A549 (cell line): Measurements from ENCODE around the gene HAX1. TPM values are rescaled to one million over a fixed set of nuclear protein-coding genes. Genes with fewer than 3 reads are reported as not detected.

Experiments
- ATAC-seq, 2 experiments: fragments of 200-7000 bp in 1 of 2; fragments of >200 bp in 1 of 2; cut with Nextera tagmentation in 1 of 2; cut with Tn5 transposase in 1 of 2; 3 replicates each; pipeline versions ENCODE4 v1.8.0 to v1.9.1; 2018 to 2020; ENCODE audit warnings: mild to moderate bottlenecking in 1 of 2, moderate library complexity in 1 of 2
- CTCF ChIA-PET: fragments of 300-600 bp; sonication (Branson Sonifier 250); formaldehyde crosslinking; extraction: SDS; loops from one replicate; lab custom pipeline; 2021; ENCODE audit warnings: antibody characterized with exemption, inconsistent platforms; lab: Yijun Ruan, JAX
- POLR2A ChIA-PET: fragments of 350-600 bp; formaldehyde crosslinking; extraction: SDS; loops from one replicate; lab custom pipeline; 2021; ENCODE audit warnings: antibody characterized with exemption, inconsistent platforms; lab: Yijun Ruan, JAX
- DNase-seq, 2 experiments: peaks; one replicate each; pipeline versions ENCODE4 v3.0.0 to v3.0.0-alpha.2; 2011 to 2016; ENCODE audit warnings: low read depth in 1 of 2, low spot score in 1 of 2
- FAIRE-seq: peaks from 2 replicates; lab custom pipeline; 2011; peaks lifted over from hg19 to GRCh38; lab: Jason Lieb, UNC
- H3K27ac ChIP-seq, 2 experiments: fragments of >200 bp; sonication (Bioruptor Twin); formaldehyde crosslinking; 3 replicates each; pipeline ENCODE4 v1.5.1; 2016 to 2017
- H3K4me1 ChIP-seq: fragments of >200 bp; sonication (Bioruptor Twin); formaldehyde crosslinking; 3 replicates; pipeline ENCODE4 v1.6.1; 2016
- H3K4me2 ChIP-seq: fragments of >200 bp; sonication (Bioruptor Twin); formaldehyde crosslinking; 3 replicates; pipeline ENCODE4 v1.6.1; 2016
- H3K4me3 ChIP-seq: fragments of >200 bp; sonication (Bioruptor Twin); formaldehyde crosslinking; 3 replicates; pipeline ENCODE4 v1.5.1; 2016
- H3K9me3 ChIP-seq: fragments of >200 bp; sonication (Bioruptor Twin); formaldehyde crosslinking; 3 replicates; pipeline ENCODE4 v1.6.1; 2016
- BCL3 ChIP-seq: fragments of >200 bp; sonication (Bioruptor Twin); formaldehyde crosslinking; IDR thresholded peaks from 3 replicates; pipeline ENCODE4 v1.6.1; 2016
- CBX8 ChIP-seq: fragments of 200-600 bp; sonication (generic); IDR thresholded peaks from 2 replicates; pipeline ENCODE4 v1.6.1; 2016
- CEBPB ChIP-seq, 2 experiments: fragments of >200 bp in 1 of 2; sonication (Bioruptor Twin) in 1 of 2; formaldehyde crosslinking in 1 of 2; IDR thresholded peaks; 2 replicates each; pipeline ENCODE4 v1.6.1; 2012 to 2016
- CHD2 ChIP-seq: fragments of 150-350 bp; IDR thresholded peaks from 2 replicates; pipeline ENCODE4 v1.6.1; 2014; ENCODE audit warnings: low read length; ENCODE audit not compliant: partially characterized antibody
- EHMT2 ChIP-seq: fragments of 200-600 bp; sonication (generic); IDR thresholded peaks from 2 replicates; pipeline ENCODE4 v1.6.1; 2016; ENCODE audit warnings: antibody characterized with exemption, low read depth, mild to moderate bottlenecking, moderate library complexity
- FOSL2 ChIP-seq, 2 experiments: fragments of 450-650 bp in 1 of 2; fragments of >200 bp in 1 of 2; sonication (Bioruptor Twin) in 1 of 2; formaldehyde crosslinking; IDR thresholded peaks; 2 replicates each; pipeline versions ENCODE4 v1.5.0 to v1.6.1; 2016 to 2020; ENCODE audit warnings: mild to moderate bottlenecking in 1 of 2, moderate library complexity in 1 of 2
- FOXS1 ChIP-seq: fragments of 250-450 bp; sonication (Bioruptor Pico); IDR thresholded peaks from 2 replicates; pipeline ENCODE4 v1.5.0; 2020; ENCODE audit warnings: mild to moderate bottlenecking, moderate library complexity
- HOXB5 ChIP-seq: fragments of 250-450 bp; sonication (Bioruptor Pico); IDR thresholded peaks from 2 replicates; pipeline ENCODE4 v1.5.0; 2020; ENCODE audit warnings: mild to moderate bottlenecking, moderate library complexity
- KDM1A ChIP-seq: fragments of 200-600 bp; sonication (generic); IDR thresholded peaks from 2 replicates; pipeline ENCODE4 v1.6.1; 2016; ENCODE audit warnings: low read depth, mild to moderate bottlenecking
- KDM5A ChIP-seq: fragments of 200-600 bp; sonication (generic); IDR thresholded peaks from 2 replicates; pipeline ENCODE4 v1.6.1; 2016; ENCODE audit warnings: antibody characterized with exemption, mild to moderate bottlenecking
- MYC ChIP-seq: IDR thresholded peaks from 2 replicates; pipeline ENCODE4 v1.6.1; 2012; ENCODE audit warnings: mild to moderate bottlenecking, inconsistent platforms, low read length, improper control_type of control experiment, borderline replicate concordance
- NFE2L2 ChIP-seq: fragments of 150-350 bp; conservative IDR thresholded peaks from 2 replicates; pipeline ENCODE4 v1.6.1; 2014; ENCODE audit warnings: low read length
- PHF8 ChIP-seq: fragments of 200-600 bp; sonication (generic); IDR thresholded peaks from 2 replicates; pipeline ENCODE4 v1.6.1; 2016; ENCODE audit warnings: low read depth, mild to moderate bottlenecking, antibody characterized with exemption, moderate library complexity, borderline replicate concordance
- POLR2A ChIP-seq: IDR thresholded peaks from 2 replicates; pipeline ENCODE4 v1.6.1; 2012; ENCODE audit warnings: mild to moderate bottlenecking, low read length
- POLR2AphosphoS2 ChIP-seq: conservative IDR thresholded peaks from 2 replicates; pipeline ENCODE4 v1.6.1; 2012; ENCODE audit warnings: low read length, improper control_type of control experiment, inconsistent platforms
- RAD21 ChIP-seq, 2 experiments: fragments of >200 bp in 1 of 2; sonication (Bioruptor Twin) in 1 of 2; formaldehyde crosslinking in 1 of 2; IDR thresholded peaks in 1 of 2; conservative IDR thresholded peaks in 1 of 2; 2 replicates in 1 of 2; 3 replicates in 1 of 2; pipeline ENCODE4 v1.6.1; 2012 to 2018; ENCODE audit warnings: inconsistent platforms in 1 of 2
- RARB ChIP-seq: fragments of 250-450 bp; sonication (Bioruptor Pico); IDR thresholded peaks from 2 replicates; pipeline ENCODE4 v1.8.0; 2021; ENCODE audit warnings: mild to moderate bottlenecking, moderate library complexity
- RCOR1 ChIP-seq: fragments of 150-350 bp; IDR thresholded peaks from 2 replicates; pipeline ENCODE4 v1.6.1; 2014; ENCODE audit warnings: antibody characterized with exemption, low read length, low read depth
- SREBF2 ChIP-seq: fragments of 450-650 bp; IDR thresholded peaks from 2 replicates; pipeline ENCODE4 v1.6.1; 2014; ENCODE audit warnings: mild to moderate bottlenecking, moderate library complexity
- USF2 ChIP-seq: fragments of 450-650 bp; IDR thresholded peaks from 2 replicates; pipeline ENCODE4 v1.6.1; 2014; ENCODE audit warnings: antibody characterized with exemption
- WGBS: methylation state at CpG from one replicate; pipeline ENCODE4 v1.1.6; 2017; ENCODE audit errors: missing lambda C conversion rate; 5-methylcytosine and 5-hydroxymethylcytosine counted together
- polyA plus RNA-seq, 4 experiments: library from polyadenylated mRNA; depleted of rRNA in 3 of 4; stranded (reverse); fragments of >200 nt; fragmentation: RNase III in 1 of 4; extraction: RNeasy Plus Mini Kit Qiagen cat#74134 plus additional on column Dnase treatment in 1 of 4; gene quantifications; 2 replicates in 3 of 4; 3 replicates in 1 of 4; pipeline ENCODE4 v1.2.3, GENCODE V29; 2011 to 2017
- TF ChIP-seq, protein P1 (sequence below): fragments of 150-350 bp; IDR thresholded peaks from 2 replicates; pipeline ENCODE4 v1.6.1; 2014; ENCODE audit warnings: low read depth, mild to moderate bottlenecking, low read length
- TF ChIP-seq, protein P2 (sequence below): fragments of >200 bp; sonication (Bioruptor Twin); formaldehyde crosslinking; IDR thresholded peaks from 3 replicates; pipeline ENCODE4 v1.5.1; 2016
- TF ChIP-seq, protein P3 (sequence below): IDR thresholded peaks from 2 replicates; pipeline ENCODE4 v1.6.1; 2012

The HAX1 gene
- polyA plus RNA-seq, 2 of the 4 experiments (the other 2 are of a cell fraction) = 78.4 to 123 TPM

DNA sequence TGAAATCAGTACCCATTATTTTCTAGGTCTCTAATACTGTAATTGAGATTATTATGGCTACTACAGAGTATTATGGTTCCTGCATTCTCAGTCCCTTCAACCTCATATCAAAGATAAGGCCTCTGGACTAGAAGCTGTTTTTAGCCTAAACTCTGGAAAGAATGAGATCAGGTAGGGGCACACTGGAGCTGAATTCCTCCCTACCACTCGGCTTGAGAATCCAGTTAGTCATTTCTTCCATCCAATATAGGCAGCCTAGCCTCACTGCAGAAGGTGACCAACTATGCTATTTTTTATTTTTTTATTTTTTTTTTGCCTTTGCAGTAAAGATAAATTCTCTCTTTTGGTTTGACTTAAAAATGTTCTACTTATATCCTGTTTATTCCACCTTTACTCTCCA, 8.0 kb upstream of the HAX1 start:
- TF ChIP-seq POLR2AphosphoS2 (no peak), POLR2A (no peak), KDM5A (no peak)
- TF ChIP-seq, protein P1, sequence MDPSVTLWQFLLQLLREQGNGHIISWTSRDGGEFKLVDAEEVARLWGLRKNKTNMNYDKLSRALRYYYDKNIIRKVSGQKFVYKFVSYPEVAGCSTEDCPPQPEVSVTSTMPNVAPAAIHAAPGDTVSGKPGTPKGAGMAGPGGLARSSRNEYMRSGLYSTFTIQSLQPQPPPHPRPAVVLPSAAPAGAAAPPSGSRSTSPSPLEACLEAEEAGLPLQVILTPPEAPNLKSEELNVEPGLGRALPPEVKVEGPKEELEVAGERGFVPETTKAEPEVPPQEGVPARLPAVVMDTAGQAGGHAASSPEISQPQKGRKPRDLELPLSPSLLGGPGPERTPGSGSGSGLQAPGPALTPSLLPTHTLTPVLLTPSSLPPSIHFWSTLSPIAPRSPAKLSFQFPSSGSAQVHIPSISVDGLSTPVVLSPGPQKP = no peak
- TF ChIP-seq, protein P2, sequence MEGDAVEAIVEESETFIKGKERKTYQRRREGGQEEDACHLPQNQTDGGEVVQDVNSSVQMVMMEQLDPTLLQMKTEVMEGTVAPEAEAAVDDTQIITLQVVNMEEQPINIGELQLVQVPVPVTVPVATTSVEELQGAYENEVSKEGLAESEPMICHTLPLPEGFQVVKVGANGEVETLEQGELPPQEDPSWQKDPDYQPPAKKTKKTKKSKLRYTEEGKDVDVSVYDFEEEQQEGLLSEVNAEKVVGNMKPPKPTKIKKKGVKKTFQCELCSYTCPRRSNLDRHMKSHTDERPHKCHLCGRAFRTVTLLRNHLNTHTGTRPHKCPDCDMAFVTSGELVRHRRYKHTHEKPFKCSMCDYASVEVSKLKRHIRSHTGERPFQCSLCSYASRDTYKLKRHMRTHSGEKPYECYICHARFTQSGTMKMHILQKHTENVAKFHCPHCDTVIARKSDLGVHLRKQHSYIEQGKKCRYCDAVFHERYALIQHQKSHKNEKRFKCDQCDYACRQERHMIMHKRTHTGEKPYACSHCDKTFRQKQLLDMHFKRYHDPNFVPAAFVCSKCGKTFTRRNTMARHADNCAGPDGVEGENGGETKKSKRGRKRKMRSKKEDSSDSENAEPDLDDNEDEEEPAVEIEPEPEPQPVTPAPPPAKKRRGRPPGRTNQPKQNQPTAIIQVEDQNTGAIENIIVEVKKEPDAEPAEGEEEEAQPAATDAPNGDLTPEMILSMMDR = no peak
- H3K4me1 ChIP-seq = no peaks in the 10 kb centered on the region
- no peak overlapping the region for H3K4me2 ChIP-seq
- H3K9me3 ChIP-seq = no peaks in the 10 kb centered on the region
- ChIA-PET CTCF (interaction anchor here (0.7 to 3.4 kb wide), 4 partner anchors 7 to 26 kb away, joined by 3 to 15 read pairs (median 6); partner anchors contain the start of gene HAX1), POLR2A (interaction anchor here (0.7 to 1.7 kb wide), 2 partner anchors 82 to 274 kb away, joined by 3 to 5 read pairs; partner anchors contain the start of gene RPS27)
- no peak overlapping the region for H3K4me3 ChIP-seq
- H3K27ac ChIP-seq = no peak overlapping the region
- ATAC-seq (no peak), FAIRE-seq (no peak), DNase-seq (no peak)
- WGBS = 81% methylated on average over 1 of the region's 1 CpG

DNA sequence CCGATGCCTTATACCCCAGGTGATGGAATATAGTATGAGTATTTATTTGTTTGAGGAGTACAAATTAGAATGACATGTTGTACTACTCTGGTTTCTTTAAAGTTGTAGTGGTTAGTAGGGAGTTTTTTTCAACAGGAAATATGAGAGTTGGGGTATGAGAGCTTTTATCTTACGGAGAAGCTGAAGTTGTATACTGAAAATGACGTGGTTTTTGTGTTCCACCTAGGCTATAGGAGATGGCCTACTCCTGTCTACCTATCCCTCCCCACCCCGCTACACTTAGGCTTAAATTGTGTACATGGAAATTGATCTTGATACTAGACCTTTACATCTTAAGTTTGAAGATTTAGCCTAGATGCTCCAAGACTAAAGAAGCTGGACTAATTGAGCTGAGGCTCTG, 6.8 kb upstream of the HAX1 start:
- H3K4me2 ChIP-seq = no peak overlapping the region
- WGBS = 79% methylated on average over 4 of the region's 4 CpGs
- DNase-seq = no peak
- TF ChIP-seq POLR2AphosphoS2 (no peak), HOXB5 (no peak), RAD21 (conservative IDR thresholded peaks at IDR 0.05 in 1 of 2, IDR thresholded peaks at IDR 0.05 in 1 of 2) (no peak), FOSL2 (IDR thresholded peaks at IDR 0.05) (no peak), FOSL2 (CRISPR knock-in tag; IDR thresholded peaks at IDR 0.05) (no peak), CHD2 (no peak), RCOR1 (no peak), EHMT2 (no peak), BCL3 (no peak), FOXS1 (no peak)
- TF ChIP-seq, protein P1 = no peak
- TF ChIP-seq, protein P3, sequence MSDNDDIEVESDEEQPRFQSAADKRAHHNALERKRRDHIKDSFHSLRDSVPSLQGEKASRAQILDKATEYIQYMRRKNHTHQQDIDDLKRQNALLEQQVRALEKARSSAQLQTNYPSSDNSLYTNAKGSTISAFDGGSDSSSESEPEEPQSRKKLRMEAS = no peak
- H3K9me3 ChIP-seq = no peaks in the 10 kb centered on the region
- ChIA-PET POLR2A (no interaction called here), CTCF (interaction anchor here (0.8 to 2.8 kb wide), 4 partner anchors 10 to 351 kb away, joined by 3 to 10 read pairs (median 6); partner anchors contain the start of gene RPS27)
- no peak for ATAC-seq
- no peak overlapping the region for H3K4me3 ChIP-seq
- no peaks in the 10 kb centered on the region for H3K4me1 ChIP-seq
- no peak overlapping the region for H3K27ac ChIP-seq
- no peak for FAIRE-seq

DNA sequence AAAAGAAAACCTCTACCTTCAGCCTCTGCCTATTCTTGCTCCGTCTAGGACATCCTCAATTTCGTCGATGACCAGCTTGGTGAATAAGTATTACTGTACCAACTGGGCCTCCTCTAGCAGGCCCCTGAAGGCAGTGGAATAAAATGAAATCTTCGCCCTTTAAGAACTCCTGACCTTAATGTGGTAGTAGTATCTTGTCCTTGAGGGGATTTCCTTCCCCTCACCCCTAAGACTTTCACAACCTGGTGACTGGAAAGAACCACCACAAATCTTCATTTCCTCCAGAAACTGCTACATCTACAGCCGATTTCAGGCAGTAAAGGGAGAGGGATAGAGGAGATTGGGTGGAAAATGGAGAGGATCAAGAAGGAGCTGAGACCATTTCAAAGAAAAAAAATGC, 1.6 kb upstream of the HAX1 start:
- FAIRE-seq (no peak), DNase-seq (no peak), ATAC-seq (no peak)
- peaks cover 15% of the 10 kb centered on the region for H3K4me1 ChIP-seq
- TF ChIP-seq SREBF2 = no peak
- no peak for TF ChIP-seq RARB (CRISPR knock-in tag)
- no peak for TF ChIP-seq CEBPB (IDR thresholded peaks at IDR 0.05)
- no peak for TF ChIP-seq CBX8
- no peak for TF ChIP-seq RCOR1
- TF ChIP-seq, protein P3 = no peak
- TF ChIP-seq USF2 = no peak
- TF ChIP-seq PHF8 = no peak
- no peak for TF ChIP-seq NFE2L2
- TF ChIP-seq MYC = no peak
- no peak for TF ChIP-seq KDM5A
- no peak for TF ChIP-seq BCL3
- TF ChIP-seq POLR2AphosphoS2 = no peak
- no peak for TF ChIP-seq KDM1A
- no peak overlapping the region for H3K4me3 ChIP-seq
- H3K4me2 ChIP-seq = no peak overlapping the region
- no peak overlapping the region for H3K27ac ChIP-seq
- ChIA-PET CTCF (interaction anchor here (0.6 to 4.8 kb wide), 8 partner anchors 12 to 333 kb away, joined by 3 to 39 read pairs (median 3); partner anchors contain the start of gene TPM3), POLR2A (interaction anchor here (1.1 kb wide), 1 partner anchor 34 kb away, joined by 3 read pairs; no protein-coding TSS in a partner anchor)
- H3K9me3 ChIP-seq = no peaks in the 10 kb centered on the region
- WGBS = 92% methylated on average over 5 of the region's 5 CpGs
